SH-SY5Y (cell line): ENCODE data around the gene ASB2.

Experiments used
- GATA2 ChIP-seq: IDR thresholded peaks from 2 replicates; pipeline ENCODE4 v1.6.1; 2011; ENCODE audit warnings: mild to moderate bottlenecking, low read depth, low read length
- GATA3 ChIP-seq: IDR thresholded peaks from 2 replicates; pipeline ENCODE4 v1.6.1; 2011; ENCODE audit warnings: low read depth, mild to moderate bottlenecking, low read length, moderate library complexity

DNA sequence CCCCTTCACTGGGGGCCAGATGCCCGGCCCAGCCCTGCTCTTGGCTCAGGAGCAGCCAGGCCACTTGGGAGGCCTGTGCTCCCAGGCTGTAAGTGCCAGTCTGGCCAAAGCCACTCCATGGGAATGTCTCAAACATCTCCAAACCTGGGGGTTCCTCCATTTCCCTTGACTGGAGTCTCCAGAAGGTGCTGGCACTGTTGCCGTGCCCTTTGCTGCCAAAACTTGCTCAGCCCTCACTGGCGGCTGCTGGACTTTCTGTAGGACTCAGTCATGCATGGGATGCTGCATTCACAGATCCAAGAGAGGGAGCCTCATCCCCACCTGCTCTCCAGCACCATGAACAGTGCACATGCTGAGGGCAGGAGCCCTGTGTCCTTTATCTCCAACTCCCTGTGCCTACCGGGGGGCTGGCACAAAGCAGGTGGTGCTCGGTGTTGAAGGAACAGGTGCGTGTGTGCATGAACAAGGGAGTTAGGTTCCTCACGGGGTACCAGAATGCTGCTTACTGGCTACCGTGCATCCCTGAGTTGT, 40.1 kb upstream of the ASB2 start:
- TF ChIP-seq GATA2 (no peak), GATA3 (no peak)
